NAMALWA (cell line): ENCODE data around the gene DCHS1.
"Not testable (repeated sequence)": the region's sequence is repeated elsewhere in the genome, so short reads cannot be mapped to it uniquely, and the experiment has no call there.

ENCODE experiments used
- DNase-seq: peaks from one replicate; pipeline ENCODE4 v3.0.0-alpha.2; 2015; ENCODE audit warnings: low spot score

The DCHS1 gene, protein sequence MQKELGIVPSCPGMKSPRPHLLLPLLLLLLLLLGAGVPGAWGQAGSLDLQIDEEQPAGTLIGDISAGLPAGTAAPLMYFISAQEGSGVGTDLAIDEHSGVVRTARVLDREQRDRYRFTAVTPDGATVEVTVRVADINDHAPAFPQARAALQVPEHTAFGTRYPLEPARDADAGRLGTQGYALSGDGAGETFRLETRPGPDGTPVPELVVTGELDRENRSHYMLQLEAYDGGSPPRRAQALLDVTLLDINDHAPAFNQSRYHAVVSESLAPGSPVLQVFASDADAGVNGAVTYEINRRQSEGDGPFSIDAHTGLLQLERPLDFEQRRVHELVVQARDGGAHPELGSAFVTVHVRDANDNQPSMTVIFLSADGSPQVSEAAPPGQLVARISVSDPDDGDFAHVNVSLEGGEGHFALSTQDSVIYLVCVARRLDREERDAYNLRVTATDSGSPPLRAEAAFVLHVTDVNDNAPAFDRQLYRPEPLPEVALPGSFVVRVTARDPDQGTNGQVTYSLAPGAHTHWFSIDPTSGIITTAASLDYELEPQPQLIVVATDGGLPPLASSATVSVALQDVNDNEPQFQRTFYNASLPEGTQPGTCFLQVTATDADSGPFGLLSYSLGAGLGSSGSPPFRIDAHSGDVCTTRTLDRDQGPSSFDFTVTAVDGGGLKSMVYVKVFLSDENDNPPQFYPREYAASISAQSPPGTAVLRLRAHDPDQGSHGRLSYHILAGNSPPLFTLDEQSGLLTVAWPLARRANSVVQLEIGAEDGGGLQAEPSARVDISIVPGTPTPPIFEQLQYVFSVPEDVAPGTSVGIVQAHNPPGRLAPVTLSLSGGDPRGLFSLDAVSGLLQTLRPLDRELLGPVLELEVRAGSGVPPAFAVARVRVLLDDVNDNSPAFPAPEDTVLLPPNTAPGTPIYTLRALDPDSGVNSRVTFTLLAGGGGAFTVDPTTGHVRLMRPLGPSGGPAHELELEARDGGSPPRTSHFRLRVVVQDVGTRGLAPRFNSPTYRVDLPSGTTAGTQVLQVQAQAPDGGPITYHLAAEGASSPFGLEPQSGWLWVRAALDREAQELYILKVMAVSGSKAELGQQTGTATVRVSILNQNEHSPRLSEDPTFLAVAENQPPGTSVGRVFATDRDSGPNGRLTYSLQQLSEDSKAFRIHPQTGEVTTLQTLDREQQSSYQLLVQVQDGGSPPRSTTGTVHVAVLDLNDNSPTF (N-terminal part only)

DNA sequence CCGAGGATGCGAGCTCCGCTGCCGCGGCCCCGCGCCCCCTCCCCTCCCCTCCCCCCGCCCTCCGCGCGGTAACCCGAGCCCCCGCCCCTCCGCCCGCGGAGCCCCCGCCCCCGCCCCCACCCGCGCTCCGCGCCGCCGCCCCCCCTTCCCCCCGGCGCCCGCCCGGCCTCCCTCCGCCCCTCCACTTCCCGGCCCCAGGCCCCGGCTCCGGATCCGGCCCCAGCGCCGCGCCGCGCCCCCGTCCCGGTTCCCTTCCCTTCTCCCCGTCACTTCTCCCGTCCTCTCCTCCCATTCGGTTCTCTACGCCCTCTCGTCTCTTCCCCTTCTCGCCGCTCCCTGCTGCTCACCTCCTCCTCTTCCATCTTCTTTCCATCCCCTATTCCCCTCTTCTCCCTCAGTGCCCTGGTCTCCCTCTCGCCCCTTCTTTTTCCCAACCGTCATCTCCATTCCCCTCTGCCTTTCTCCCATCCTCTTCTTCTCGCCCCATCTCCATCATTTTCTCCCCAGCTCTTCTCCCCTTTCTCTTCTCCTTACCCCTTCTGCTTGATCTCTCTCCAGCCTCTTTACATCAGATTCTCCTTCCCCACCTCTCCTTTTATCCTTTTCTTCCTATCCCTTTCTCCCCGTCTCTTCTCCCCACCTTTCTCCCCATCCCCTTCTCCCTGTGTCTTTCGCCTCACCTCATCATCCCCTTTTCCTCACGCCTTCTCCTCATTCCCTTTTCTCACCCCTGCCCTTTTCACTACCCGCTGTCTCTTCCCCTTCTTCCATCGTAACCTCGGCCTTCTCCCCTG is at the start of gene DCHS1:
Gene DCHS1 (minus strand): TSS at position 20 of the 794 bp plus-strand sequence. CDS start 14,196 bp downstream, outside the sequence.
- DNase-seq = no peak

DNA sequence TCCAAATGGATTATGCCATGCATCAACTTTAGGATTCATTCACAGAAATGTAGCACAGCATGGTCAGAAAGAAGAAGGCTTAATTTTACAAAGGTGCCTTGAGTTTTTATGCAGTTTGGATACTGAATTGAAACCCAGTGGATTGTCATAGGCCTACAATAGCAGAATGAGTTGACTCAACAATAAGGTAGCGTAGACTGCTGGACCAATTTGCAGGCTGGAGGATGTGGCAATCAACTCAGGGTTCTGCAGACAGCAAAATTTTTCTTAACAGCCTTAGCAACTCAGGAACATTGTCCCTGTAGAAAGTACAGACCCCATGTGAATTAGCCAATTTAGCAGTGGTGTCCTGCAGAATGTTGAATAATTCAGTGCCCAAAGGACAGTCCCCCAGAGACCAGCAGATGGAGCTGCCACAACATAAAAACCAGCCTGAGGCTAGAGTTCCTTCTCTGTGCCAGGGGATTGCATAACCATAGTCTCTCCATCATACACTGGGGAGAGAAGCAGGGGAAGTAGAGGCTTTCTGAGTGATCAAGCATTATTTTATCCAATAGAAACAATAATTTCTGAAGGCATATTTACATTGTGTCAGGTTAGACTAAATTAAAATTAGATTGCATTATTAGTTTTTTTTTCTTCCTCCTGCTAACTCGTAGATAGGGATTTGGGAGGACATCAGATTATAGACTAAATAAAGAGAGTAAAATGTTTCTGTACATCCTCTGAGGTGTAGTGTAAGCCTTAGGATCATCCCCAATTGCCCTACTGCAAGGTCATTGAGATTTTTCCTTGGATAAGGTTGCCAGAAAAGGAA is 47.8 kb upstream of the DCHS1 start:
- peak; percentile 66 for DNase-seq

DNA sequence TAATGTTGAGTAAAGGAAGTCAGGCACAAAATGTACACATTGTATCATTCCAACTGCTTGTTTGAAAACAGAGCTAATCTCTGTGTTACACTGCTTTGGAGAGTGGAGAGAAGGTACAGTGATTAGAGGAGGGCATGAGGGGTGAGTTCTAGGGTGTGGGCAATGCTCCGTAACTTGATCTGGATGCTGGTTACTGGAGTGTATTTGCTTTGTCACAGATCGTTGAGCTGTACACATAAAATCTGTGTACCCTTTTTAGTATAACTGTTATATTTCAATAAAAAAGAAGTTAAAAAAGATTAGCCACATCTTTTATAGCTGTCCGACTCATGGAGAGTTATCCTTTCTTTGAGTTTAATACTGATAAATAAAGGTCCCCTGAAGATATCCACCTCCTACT is 46.3 kb upstream of the DCHS1 start:
- DNase-seq = not testable (repeated sequence)

DNA sequence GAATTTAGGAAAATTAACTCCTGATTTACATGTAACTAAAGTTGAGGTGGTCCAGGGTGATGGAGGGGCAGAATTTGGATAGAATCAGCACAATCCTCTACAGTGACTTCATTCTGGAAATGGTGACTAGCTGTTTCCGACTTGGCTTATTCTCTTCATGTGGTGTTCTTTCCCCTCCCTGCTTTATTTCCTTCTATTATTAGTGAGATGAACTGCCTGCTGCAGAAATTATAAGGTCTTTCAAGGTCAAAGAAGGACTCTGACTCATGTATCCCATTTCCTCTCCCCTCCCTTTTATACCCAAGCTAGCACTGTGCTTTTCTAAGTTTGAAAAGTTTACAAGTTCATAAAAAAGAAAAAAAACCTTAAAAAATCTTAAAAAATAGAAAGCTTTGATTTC is 39.8 kb upstream of the DCHS1 start:
- DNase-seq = no peak

DNA sequence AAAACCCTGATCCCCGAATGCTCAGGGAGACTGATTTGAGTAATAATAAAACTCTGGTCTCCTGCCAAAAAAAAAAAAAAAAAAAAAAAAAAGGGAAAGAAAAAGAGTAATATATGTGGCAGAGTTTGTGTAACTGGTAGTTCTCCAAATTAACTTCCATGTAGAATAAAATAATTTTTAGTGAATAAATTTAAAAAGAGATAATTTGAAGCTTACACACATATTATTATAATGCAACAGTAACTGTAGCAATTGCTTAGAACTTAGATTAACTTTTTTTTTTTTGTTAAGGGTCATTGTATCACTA is 38.6 kb upstream of the DCHS1 start:
- no peak for DNase-seq

DNA sequence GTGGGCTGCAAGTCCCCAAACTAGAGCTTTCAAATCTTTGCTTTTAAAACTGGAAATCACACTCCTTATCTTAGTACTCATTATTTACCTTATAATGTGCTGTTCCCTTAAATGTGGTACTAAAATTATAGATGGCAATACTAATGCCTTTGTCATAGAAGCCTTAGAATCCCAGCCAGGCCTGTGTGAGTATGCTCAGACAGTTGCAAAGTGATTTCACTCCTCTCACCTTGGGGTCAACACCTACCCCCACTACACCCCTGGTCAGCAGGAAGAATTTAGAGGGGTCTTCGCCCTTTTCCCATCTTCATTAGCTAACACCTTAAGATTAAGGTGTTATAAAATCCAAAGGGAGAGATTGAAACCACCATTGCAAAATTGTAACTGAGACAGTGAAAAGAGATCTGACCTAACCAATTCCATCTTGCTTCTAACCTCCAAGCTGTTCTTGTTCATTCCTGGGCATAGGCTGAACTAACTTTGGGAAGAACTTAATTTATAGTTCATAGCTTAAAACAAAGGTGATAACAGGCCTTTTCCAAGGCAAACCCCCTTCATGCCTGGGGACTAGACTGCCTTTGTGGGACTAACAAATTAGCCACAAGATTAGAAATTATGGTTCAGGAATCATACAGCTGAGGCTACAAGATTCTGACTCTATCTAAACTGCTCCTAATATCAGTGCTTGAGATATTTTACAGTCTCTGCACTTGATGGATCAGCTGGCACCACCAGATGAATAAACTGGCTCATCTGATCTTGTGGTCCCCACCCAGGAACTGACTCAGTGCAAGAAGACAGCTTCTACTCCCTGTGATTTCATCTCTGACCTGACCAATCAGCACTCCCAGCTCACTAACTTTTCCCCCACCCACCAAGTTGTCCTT is 38.0 kb upstream of the DCHS1 start:
- no peak for DNase-seq

DNA sequence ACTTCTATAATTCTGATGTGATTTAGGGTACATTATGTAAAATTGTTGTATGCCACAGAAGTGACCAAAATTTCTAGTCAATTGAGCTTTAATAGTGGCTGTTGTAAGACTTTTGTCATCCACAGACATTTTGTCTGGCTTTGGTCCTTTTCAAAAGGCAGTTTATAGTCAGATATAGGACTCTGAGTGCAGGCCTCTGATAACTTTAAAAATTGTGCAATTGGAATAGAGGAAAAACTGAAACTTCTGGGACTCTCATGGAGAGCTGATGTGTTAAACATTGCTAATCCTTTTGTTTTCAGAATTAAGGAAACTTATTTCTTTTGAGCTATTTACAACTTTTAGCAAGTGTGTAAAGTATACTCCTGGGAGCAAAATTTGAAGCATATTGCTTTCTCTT is 36.5 kb upstream of the DCHS1 start:
- no peak for DNase-seq

DNA sequence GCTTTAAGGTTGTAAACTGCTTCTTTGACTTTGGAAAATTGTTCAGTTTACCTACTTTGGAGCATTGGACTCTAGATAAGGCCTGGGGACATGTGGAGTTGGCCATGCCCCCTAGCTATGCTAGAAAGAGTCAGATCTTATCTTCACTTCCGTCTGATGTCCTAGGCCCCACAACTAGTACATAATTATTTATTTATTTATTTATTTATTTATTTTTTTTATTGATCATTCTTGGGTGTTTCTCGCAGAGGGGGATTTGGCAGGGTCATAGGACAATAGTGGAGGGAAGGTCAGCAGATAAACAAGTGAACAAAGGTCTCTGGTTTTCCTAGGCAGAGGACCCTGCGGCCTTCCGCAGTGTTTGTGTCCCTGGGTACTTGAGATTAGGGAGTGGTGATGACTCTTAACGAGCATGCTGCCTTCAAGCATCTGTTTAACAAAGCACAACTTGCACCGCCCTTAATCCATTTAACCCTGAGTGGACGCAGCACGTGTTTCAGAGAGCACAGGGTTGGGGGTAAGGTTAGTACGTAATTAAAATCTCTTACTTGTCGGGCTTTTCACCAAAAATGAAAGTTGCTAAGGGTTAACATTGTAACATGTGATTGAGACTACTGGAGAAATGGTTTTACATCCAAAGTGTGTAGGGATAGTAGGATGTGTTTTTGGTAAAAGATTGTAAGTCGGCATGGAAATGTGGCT is 35.0 kb upstream of the DCHS1 start:
- not testable (repeated sequence) for DNase-seq

DNA sequence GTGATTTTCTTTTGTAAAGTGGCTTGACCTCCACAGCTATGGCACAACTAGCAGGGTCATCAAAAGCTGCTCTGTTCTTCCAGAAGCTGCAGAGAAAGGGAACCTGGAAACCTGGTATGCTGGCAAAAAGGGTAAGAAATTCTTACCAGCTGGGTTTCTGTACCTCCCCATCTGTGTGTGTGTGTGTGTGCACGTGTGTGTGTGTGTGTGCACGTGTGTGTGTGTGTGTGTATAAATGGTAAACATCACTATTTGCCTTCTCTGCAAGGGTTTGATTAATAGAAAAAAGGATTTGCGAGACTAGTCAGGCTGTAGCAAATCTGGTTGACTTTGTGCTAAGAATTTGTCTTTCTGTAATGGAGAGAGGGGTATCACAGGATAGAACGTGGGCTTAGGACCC is 32.3 kb upstream of the DCHS1 start:
- DNase-seq = no peak

DNA sequence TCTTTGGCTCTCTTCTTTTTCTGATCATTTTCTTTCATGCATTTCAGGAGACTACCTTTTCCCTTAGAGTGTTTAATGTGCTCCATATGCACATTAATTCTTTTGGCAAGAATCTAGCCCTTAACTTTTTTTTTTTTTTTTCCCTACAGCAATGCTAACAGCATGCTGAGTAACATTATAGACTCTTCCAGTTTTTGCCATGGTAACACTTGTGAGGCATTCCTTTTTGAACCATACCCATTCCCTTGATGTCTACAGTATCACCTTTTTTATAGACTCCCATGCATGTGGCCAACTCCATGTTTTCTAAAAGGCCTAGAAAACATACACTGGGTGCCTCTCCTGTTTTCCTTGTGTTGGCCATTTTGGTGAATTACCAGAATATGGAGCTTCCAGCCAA is 30.4 kb upstream of the DCHS1 start:
- DNase-seq = no peak

DNA sequence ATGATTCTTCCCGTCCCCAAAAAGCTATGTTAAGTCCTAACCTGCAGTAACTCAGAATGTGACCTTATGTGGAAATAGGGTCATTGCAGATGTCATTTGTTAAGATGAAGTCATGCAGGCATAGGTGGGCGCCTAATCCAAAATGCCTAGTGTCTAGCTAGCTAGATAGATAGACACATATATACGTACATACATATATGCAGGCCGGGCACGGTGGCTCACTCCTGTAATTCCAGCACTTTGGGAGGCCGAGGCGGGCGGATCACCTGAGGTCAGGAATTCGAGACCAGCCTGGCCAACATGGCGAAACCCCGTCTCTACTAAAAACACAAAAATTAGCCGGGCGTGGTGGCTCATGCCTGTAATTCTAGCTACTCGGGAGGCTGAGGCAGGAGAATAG is 28.5 kb upstream of the DCHS1 start:
- DNase-seq = peak; percentile 9

DNA sequence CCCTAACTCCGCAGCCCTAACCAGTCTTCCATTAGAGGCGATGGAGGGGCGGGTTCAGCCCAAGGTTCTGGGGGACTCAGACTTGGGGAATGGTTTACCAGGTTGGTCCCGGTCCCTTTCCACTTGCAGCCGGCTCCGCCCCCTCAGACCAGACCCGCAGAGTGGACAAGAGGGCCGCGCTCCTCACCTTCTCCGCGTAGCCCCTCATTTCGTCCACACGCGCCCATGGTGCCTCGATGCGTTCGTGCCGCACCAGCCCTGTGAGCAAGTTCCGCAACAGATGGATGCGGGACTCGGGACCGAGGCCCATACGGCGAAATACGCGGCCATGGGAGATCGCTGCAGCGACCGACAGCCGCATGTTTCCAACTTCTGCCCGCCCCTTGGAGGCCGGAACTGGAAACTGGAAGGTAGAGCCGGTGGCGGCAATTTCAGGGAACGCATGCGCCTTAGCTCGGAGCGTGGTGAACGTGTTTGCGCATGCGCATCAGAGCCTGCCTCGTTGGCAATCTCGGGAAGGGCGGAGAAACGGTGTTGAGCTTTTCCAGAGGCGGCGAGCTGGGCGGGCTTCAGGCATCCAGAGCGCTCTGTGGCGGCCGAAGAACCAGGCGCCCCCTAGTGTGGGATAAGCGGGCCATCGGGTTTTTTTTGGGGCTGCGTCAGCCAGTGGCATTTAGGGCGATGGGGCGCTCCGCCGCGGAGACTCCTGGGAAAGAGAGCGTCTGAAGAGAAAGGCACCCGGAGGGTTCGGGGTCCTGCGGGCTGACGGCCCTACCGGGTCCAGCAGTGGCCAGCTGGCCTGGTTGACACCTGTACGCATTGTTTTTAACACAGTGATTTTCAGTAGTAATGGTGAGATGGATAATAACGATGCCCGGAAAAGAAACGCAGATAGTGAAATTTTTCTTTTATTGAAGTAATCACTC is 27.6 kb upstream of the DCHS1 start, which contains the start of gene MRPL17:
Gene MRPL17 (minus strand): TSS at position 405 of the 926 bp plus-strand sequence. CDS start 44 bp downstream, at position 361.
- DNase-seq = peak; percentile 99

DNA sequence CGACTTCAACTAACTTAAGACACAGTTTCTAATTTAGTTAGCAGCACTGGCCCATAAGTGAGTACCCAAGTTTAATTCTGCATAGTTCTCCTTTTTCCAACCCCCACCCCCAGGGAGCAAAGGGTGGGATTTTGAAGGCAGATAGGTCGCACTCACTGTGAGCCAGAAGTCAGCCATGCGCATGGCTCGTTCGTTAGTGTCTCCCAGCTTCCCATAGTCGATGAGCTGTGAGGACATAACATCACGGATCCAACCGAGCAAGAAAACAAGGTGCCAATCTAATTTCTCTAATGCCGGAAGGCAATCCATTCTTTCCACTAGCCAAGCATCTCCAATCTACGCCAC is 27.0 kb upstream of the DCHS1 start:
- DNase-seq = no peak

DNA sequence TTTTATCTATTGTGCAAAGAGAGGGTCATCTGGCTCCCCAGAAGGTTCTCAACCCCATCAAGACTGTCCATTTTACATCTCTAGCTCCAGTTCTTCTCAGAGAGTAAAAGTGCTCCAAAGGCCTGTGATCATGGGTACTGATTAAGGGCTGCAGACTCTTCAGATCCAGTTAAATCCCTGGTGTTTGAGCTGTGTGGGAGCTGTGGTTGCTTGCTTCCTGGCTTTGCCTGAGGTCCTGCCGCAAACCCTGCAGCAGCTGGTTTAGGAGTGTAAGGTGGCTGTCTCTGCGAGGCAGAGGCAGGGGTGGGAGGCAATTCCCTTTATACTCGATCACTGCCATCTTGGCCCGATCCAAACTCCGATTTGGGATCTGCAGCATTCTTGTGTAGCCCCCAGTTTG is 26.3 kb upstream of the DCHS1 start:
- no peak for DNase-seq

DNA sequence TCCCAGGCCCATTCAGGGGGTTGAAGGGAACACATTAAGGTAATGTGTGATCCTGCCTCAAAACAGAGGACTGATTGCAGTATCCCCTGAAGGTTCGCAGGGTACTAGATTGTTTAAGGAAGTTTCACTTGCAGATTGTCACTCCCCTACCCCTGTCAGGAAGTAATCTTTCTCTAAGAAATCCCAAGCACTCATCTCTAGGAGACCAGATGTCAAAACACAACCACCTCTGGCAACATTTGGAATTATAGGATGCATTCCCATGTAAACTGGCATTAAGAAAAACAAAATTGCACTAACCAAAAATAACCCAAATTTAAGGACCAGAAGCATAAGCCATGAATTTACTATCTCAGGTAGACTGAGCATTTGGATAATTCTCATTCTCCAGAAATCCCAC is 25.9 kb upstream of the DCHS1 start:
- DNase-seq = no peak

DNA sequence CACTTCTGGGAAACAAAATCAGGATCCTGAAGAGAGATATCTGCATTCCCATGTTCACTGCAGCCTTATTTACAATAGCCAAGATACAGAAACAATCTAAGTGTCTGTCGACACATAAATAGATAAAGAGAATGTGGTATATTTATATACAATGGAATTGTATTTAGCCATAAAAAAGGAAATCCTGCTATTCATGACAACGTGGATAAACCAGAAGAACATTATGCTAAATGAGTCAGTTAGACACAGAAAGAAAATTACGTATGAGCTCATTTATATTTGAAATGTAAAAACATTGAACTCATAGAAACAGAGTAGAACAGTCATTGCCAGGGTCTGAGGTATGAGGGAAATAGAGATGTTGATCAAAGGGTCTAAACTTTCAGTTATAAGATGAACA is 21.4 kb upstream of the DCHS1 start:
- DNase-seq = no peak

DNA sequence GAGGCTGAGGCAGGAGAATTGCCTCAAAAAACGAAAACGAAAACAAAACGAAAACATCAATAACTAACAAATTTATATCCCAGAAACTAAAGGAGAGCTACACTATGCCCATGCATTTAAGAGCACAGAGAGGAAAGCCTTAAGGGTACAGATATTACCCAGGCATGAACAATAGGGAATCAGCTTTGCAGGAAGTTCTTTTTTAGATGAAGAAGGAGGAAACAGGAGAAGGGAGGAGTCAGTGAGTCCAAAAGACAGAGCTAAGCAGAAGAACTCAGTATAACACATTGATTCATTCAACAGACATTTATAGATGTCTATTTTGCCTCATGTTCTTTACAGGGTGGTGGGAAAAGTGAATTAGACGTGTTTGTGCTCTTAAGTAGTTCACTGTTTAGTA is 19.3 kb upstream of the DCHS1 start:
- DNase-seq = no peak

DNA sequence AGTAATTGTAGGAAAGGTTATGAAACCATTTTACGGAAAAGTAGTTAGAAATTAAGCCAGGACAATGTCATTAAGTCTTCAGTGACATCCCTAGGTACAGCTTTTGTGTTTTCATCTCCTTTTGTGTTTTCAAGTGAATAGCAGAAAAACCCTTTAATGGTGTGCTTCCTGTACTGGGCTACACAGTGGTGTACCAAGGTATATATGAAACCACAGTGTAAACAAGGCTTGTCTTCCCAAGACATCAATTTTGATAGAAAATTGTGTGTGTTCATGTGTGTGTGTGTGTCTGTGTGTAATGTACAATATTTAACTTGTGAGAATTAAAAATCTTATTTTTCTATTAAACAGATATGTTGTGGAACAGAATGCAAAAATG is 18.6 kb upstream of the DCHS1 start:
- no peak for DNase-seq
